HAP-1 (cell line): ENCODE data around the gene CSDE1.

Experiments used
- DNase-seq, 2 experiments: peaks; one replicate each; pipeline ENCODE4 v3.0.0-alpha.2; 2016 to 2020; ENCODE audit warnings: low spot score in 2 of 2
- H3K27me3 ChIP-seq: fragments of 250-450 bp; sonication (Bioruptor Pico); 2 replicates; pipeline ENCODE4 v1.5.1; 2020; ENCODE audit warnings: low read depth, mild to moderate bottlenecking, moderate library complexity
- H3K36me3 ChIP-seq: fragments of 250-450 bp; sonication (Bioruptor Pico); replicated peaks from 2 replicates; pipeline ENCODE4 v1.5.1; 2020; ENCODE audit warnings: mild to moderate bottlenecking
- H3K4me1 ChIP-seq: fragments of 250-450 bp; sonication (Bioruptor Pico); 2 replicates; pipeline ENCODE4 v1.5.1; 2020; ENCODE audit warnings: mild to moderate bottlenecking
- H3K4me3 ChIP-seq: fragments of 250-450 bp; sonication (Bioruptor Pico); 2 replicates; pipeline ENCODE4 v1.5.1; 2020; ENCODE audit warnings: mild to moderate bottlenecking, moderate library complexity
- H3K9me3 ChIP-seq: fragments of 250-450 bp; sonication (Bioruptor Pico); 2 replicates; pipeline ENCODE4 v1.5.1; 2020; ENCODE audit warnings: mild to moderate bottlenecking, moderate library complexity
- in situ Hi-C: fragments of 300-500 bp; cut with MboI; formaldehyde crosslinking; loops from 3 replicates; pipeline ENCODE4 v1.14.3; 2020; ENCODE audit warnings: low sequenced_read_pairs, inconsistent platforms, mixed read lengths

Gene CSDE1

DNA sequence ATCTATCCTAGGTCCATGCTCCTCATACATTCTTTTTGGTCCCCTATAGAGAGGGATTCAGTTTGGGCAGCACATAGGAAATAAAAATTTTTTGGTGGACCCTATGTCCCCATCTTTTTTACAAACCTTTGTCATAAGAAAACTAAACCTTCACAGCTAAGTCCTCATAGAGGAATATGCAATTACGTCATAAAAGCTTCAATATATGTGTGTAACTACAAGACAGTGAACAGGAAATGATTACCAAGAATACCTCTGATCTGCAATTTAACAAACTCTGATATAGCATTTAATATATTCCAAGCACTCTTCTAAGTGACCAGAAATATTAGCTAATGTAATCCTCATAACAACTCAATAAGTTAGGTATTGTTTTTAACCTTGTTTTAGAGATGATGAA is 81.7 kb downstream of the CSDE1 start:
- Histone ChIP-seq H3K27me3 (0 out of 2 replicates have a peak, but pooled peaks cover 15% of the 10 kb centered on the region), H3K4me1 (no peaks in the 10 kb centered on the region), H3K9me3 (no peaks in the 10 kb centered on the region), H3K36me3 (no peaks in the 10 kb centered on the region), H3K4me3 (no peak overlapping the region)
- in situ Hi-C loops, result no loop called here
- DNase-seq, result no peak

DNA sequence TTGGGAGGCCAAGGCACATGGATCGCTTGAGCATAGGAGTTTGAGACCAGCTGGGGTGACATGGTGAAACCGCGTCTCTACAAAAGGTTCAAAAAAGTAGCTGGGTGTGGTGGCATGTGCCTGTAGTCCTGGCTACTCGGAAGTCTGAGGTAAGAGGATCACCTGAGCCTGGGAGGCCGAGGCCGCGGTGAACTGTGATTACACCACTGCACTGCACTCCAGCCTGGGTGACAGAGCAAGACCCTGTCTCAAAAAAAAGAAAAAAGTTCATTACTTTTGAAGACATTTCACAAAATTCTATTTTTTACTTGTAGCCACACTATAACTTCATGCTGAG is 85.9 kb downstream of the CSDE1 start:
- Histone ChIP-seq H3K27me3 (0 out of 2 replicates have a peak, but pooled peaks cover 3% of the 10 kb centered on the region), H3K36me3 (no peaks in the 10 kb centered on the region), H3K4me1 (peaks cover 6% of the 10 kb centered on the region), H3K9me3 (no peaks in the 10 kb centered on the region), H3K4me3 (no peak overlapping the region)
- DNase-seq, result no peak
- in situ Hi-C loops, result no loop called here

DNA sequence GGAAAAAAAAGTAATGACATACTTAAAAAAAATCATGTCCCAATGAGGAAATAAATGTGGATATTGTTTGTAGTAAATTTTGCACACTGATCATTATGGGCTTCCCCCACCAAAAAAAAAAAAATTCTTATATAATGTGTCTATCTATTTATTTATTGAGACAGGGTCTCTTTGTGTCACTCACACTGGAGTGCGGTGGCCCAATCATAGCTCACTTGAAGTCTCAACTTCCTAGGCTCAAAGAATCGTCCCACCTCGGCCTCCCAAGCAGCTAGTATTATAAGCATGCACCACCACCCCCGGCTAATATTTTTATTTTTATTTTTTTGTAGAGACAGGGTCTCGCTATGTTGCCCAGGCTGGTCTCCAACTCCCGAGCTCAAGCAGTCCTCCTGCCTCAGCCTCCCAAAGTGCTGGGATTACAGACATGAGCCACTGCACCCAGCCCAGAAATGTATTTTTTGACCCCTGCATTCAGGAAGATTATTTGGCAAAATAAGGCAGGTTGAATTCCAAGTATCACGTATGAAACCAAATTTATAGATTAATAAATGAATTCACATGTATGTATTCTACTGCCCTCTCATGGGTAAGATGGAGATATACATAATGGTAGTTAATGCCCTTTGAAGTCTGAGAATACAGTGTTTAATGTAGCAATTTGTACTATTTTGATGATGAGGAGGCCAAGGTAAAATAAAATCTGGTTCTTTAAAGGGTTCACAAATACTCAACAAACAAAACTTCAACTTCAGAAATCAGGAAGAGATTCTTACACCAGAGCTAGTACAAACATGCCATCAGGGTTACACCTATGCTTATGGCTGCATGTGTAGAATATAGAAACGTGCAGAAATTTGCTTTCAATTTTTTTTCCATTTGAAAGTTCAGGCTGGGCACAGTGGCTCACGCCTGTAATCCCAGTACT is 86.5 kb downstream of the CSDE1 start:
- Histone ChIP-seq H3K4me3 (no peak overlapping the region), H3K9me3 (no peaks in the 10 kb centered on the region), H3K36me3 (no peaks in the 10 kb centered on the region), H3K27me3 (0 out of 2 replicates have a peak, but pooled peaks cover 3% of the 10 kb centered on the region), H3K4me1 (peaks cover 6% of the 10 kb centered on the region)
- no peak for DNase-seq
- in situ Hi-C loops, result no loop called here

DNA sequence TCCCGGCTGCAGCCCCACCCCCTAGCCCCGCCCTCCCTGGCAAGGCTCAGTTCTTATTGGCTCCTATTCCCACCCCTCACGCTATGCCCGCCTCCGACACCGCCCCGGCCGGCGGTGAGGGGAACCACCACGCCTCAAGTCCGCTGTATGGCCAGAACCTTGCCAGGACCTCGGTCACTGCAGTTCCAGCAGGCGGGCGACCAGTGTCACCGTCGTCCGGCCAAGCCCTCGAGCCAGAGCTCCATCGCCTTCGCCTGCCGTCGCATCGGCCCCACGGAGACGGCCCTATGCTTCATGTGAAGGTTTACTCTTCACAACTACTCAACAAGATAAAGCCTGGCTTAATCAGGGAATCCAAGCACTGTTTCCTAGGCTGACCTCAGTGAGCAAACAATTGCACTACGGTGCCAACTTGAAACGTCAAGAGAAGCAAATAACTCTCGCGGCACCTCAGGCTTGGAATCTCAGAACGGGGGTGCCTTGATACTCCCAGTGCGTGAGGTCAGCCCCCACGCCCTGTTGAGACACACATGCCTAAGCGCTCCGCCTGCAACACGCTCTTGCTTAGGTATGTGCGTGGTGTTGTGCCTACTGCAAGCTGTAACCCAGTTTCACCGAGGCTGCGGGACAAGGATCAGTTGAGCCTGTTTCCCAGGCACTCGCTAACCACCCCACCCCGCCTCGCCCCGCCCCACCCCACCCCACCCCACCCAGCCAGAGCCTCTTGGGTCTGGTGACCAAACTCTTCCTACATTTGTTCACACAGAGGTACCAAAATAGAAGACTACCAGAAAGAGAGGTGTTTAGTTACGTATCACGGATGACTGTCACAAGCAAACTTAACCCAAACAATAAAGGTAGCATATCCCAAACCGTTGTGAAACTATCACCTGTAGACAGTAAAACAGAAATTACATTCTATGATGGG is 87.4 kb downstream of the CSDE1 start:
- Histone ChIP-seq H3K9me3 (no peaks in the 10 kb centered on the region), H3K27me3 (0 out of 2 replicates have a peak, but pooled peaks cover 3% of the 10 kb centered on the region), H3K4me3 (peak overlapping the region; percentile 69), H3K36me3 (no peaks in the 10 kb centered on the region), H3K4me1 (peaks cover 6% of the 10 kb centered on the region)
- in situ Hi-C loops, result no loop called here
- DNase-seq, result peak; percentile 86 to 97

DNA sequence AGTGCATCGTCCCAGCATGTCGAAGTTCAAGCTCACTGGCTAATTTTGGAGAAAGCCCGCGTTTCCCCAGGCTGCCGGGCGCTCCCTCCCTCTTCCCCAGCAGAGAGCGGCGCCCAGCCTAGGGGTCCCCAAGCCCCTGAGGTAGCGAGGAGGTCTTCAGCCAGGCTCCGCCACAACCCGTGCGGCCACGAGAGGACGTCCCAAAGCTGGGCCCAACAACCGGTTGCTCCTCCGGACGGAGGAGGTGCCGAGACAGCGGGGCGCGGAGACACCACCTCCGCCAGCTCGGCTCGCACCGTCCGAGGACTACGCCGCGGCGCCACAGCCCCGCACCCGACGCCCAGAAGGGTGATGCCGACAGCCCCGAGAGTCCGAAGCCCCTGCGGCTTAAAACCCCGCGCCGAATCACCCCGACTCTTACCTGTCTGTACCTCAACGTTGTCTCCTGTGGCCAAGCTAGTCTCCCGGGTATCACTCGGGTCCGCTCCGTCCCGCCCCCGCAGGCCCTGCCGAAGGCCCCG is 88.2 kb downstream of the CSDE1 start, which contains the start of gene DENND2C:
Gene DENND2C (minus strand): TSS at position 488 of the 521 bp plus-strand sequence. CDS start 44,065 bp downstream, outside the sequence.
- 0 out of 2 replicates have a peak, but pooled peaks cover 3% of the 10 kb centered on the region for H3K27me3 ChIP-seq
- peak within 1 kb of the TSS; percentile 69 for H3K4me3 ChIP-seq
- in situ Hi-C loops, result no loop called here
- peaks cover 6% of the 10 kb centered on the region for H3K4me1 ChIP-seq
- no peaks in the 10 kb centered on the region for H3K36me3 ChIP-seq
- no peaks in the 10 kb centered on the region for H3K9me3 ChIP-seq
- DNase-seq, result no peak

DNA sequence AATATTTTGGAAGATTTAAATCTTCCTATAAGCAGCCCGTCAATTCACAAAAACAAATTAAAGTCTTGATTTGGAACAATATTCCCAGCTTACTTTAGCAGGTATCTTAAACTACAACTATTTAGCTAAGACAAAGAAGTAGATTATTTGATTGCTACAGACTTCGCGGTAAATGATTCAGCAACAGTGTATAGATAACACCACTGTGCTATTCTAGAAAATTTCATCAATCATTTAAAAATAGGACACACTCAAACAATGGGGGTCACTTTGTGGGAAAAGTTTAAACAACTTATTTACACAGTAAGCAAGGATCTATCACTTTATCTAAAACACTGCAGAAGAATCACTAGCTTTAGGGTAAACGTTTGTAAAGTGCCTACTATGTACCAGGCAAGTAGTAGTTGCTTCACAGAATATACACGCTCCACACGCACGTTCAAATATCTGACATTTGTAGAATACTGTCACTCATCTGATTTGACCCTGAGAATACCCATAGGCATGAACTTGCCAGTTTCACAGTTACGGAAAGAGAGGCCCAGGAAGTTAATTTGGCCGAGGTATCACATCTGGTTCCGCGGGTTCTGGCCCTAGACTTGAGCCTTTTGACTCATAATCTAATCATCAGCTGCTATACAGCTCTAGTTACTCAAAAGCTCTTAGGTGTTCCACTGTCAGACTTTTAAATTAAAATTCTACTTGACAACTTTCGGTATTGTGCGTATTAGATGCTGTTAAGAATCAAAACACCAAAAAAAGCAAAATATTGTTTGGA is 88.8 kb downstream of the CSDE1 start:
- DNase-seq, result no peak
- H3K9me3 ChIP-seq, result no peaks in the 10 kb centered on the region

DNA sequence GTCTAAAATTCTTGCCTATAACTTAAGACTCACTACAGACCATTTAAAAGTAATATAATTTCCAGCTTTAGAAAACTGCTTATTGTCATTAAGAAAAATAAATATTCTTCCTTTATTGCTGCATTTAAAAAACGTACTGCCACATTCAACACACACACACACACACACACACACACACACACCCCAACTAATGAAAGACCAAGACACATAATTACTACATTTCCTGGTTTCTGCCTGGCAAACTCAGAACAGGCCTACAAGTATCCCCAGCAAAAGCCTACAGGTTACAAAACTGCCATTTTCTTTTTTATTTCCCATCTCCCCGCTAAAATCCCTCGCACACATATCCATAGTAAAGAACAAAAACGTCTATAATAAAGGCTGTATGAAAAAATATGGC is 89.4 kb downstream of the CSDE1 start:
- H3K27me3 ChIP-seq, result no peaks in the 10 kb centered on the region
- in situ Hi-C loops, result no loop called here
- DNase-seq, result no peak
- no peaks in the 10 kb centered on the region for H3K9me3 ChIP-seq
- H3K4me3 ChIP-seq, result no peak overlapping the region
- no peaks in the 10 kb centered on the region for H3K36me3 ChIP-seq
- peaks cover 6% of the 10 kb centered on the region for H3K4me1 ChIP-seq

More for the DNA sequence above, 88.8 kb downstream of the CSDE1 start:
- in situ Hi-C loops, result no loop called here
- Histone ChIP-seq H3K27me3 (0 out of 2 replicates have a peak, but pooled peaks cover 2% of the 10 kb centered on the region), H3K4me1 (peaks cover 6% of the 10 kb centered on the region), H3K4me3 (peak overlapping the region; percentile 69), H3K36me3 (no peaks in the 10 kb centered on the region)

DNA sequence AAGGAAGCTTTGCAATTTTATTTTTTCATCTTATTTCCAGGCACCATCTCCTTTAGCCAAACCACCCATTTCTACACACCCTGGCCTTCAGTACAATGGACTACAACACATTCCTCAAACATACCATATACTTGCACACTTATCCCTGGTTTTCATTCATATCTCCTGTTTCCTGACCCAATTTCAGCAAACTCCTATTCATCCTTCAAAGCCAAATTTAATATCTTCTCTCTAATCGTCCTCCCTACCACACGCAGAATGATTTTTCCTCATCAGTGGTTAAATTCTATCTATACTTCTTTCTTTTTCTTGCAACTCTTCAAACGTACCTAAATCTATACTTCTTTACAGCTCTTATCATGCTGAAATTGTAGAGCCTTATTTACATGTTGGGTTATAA is 90.8 kb downstream of the CSDE1 start:
- H3K36me3 ChIP-seq, result no peaks in the 10 kb centered on the region
- peaks cover 6% of the 10 kb centered on the region for H3K4me1 ChIP-seq
- no peaks in the 10 kb centered on the region for H3K27me3 ChIP-seq
- in situ Hi-C loops, result no loop called here
- no peaks in the 10 kb centered on the region for H3K9me3 ChIP-seq
- no peak overlapping the region for H3K4me3 ChIP-seq
- DNase-seq, result no peak
